Endometrial microvascular endothelial cells (primary cell): Measurements from ENCODE around the gene INSL4. TPM values are rescaled to one million over a fixed set of nuclear protein-coding genes. Genes with fewer than 3 reads are reported as not detected.

Experiments used
- total RNA-seq: library from RNA; depleted of rRNA; stranded (reverse); fragments of >200 nt; gene quantifications from one replicate; pipeline ENCODE4 v1.2.3, GENCODE V29; 2015; ENCODE audit errors: inconsistent ontology term

Gene INSL4
- total RNA-seq, 1 donor from 2014 or later, result not detected

Other genes starting within 250 kb of the INSL4 start
- 5.2 TPM for gene JAK2, start 246.1 kb upstream of the INSL4 start, total RNA-seq
- not detected for gene INSL6, start 45.8 kb upstream of the INSL4 start, total RNA-seq
- not detected for gene RLN2, start 73.3 kb downstream of the INSL4 start, total RNA-seq
- not detected for gene RLN1, start 108.5 kb downstream of the INSL4 start, total RNA-seq
- gene PLGRKT, start 206.5 kb downstream of the INSL4 start, total RNA-seq, result 61.8 TPM
- 58.4 TPM for gene CD274, start 219.1 kb downstream of the INSL4 start, total RNA-seq